GM21737 (cell line): ENCODE data around the gene EEA1.
A peak's percentile ranks its signal among the peaks of the same experiment; 100 is the strongest.
"Not testable (repeated sequence)": the region's sequence is repeated elsewhere in the genome, so short reads cannot be mapped to it uniquely, and the experiment has no call there.

Experiments used
- ATAC-seq: cut with Tn5 transposase; IDR thresholded peaks from one replicate; pipeline ENCODE4 v1.9.1; 2021; ENCODE audit warnings: mild to moderate bottlenecking, moderate library complexity; ENCODE audit not compliant: unreplicated experiment

EEA1 gene

DNA sequence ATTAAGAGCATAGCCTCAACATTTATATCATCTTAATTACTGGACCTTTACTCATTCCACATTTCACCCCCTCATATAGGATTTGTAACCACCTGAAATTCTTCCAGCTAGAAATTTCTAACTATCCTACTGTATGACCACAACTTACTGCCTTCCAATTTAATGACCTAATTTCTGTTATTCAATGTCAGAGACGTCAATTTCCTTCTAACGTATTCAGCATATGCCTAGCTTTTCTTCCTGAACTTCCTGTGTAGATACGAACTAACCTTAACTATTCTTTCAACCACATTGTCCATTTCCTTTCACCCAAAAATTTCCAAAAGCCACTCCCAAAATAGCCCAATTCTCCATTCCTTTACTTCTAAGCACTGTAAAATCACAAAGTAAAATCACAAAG is 108.0 kb downstream of the EEA1 start:
- no peak for ATAC-seq

DNA sequence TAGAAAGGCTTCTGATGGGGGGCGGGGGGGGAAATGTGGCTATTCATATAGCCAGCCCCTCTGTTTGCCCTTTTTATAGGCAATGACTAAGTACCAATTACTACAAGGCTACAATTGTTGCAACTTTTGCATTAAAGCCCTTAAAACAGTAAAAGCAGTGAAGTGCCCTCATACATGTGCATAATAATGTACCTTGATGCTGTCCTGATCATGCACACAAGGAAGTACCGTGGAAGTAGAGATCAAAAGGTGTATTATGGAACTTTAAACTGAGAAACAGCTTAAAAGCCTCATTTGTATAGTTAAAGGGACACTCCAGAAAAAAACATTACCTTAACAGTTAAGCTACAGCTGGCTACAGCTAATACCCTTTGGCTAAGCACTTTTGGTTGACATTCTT is 114.5 kb downstream of the EEA1 start:
- no peak for ATAC-seq

DNA sequence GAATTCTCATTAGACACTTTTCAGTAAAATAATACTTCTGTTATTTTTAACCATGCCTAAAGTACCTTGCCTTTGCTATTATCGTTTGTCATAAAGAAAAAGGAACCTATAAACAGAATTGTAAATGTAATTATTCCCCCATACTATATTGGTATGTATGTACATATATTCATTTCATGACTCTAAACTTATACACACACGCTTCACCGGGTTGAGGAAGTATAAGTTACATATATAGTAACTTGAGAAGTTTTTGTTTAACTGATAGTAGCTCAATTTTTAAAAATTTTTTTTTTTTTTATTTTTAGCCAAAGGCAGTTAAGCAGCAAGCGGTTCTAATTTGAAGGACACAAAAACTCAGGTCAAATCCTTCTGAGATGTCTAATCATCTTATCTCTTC is 118.7 kb downstream of the EEA1 start:
- no peak for ATAC-seq

DNA sequence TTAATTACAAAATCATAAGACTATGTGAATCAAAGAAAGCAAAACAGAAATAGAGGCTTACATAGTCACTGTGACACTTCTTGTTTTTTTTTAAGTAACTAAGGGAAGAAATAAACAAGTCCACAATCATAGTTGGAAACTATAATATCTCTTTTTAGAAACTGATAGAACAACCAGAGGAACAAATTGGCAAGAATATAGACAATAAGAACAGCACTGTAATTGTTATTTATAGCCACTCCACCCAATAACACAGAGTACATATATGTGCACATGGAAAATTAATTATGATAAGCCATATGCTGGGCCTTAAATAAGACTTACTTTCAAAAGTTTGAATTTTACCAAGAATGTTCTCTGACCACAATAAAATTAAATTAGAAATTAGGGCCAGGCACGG is 125.2 kb downstream of the EEA1 start:
- no peak for ATAC-seq

DNA sequence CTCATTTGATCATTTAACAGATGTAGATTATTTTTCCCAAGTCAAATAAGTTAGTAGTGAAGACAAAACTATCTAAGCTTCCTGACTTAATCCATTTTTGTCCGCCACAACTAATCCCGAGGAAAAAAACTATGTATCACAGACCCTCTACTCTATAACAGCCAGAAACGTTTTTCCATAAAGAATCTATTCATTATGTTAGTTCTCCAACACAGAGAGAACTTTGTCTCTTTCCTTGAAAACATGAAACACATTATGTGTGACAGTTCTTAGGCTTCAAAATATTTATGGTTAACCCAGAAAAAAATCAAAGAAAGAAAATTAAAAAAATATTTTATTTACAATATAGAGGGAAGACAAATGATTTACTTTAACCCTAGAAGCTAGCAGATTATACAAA is 126.2 kb downstream of the EEA1 start:
- no peak for ATAC-seq

DNA sequence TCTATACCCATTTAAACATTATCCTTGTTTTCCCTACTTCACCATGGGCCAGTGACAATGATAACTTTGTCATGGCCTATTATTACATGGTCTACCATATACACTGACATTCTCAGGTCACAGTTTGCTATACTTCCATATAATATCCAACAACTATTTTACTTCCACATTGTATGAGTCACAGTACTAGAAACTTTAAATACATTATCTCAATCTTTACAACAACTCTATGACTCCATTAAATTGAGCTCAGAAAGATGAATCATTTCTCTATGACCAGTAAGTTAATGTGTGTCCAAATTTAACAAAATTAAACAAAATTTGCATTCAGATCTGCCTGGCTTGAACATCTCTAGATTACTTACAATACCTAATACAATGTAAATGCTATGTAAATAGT is 132.4 kb downstream of the EEA1 start:
- ATAC-seq: no peak

DNA sequence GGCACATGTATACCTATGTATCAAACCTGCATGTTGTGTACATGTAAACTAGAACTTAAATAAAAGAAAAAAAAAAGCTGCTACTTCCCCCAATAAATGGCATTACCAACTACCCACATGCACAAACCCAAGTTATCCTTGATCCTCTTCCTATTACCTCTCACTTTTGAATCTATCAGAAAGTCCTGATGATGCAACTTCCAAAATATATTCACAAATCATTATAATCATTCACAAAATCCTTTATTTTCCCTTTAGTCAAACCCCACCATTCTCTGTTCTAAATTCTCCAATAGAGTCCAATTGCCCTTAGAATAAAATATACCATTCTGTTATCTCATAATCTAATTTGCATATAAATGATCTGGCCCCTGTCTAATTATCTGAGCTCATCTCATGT is 134.3 kb downstream of the EEA1 start:
- no peak for ATAC-seq

DNA sequence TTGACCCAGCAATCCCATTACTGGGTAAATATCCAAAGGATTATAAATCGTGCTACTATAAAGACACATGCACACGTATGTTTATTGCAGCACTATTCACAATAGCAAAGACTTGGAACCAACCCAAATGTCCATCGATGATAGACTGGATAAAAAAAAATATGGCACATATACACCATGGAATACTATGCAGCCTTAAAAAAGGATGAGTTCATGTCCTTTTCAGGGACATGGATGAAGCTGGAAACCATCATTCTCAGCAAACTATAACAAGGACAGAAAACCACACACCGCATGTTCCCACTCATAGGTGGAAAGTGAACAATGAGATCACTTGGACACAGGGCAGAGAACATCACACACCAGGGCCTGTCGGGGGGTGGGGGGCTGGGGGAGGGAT is 134.7 kb downstream of the EEA1 start:
- ATAC-seq: not testable (repeated sequence)

DNA sequence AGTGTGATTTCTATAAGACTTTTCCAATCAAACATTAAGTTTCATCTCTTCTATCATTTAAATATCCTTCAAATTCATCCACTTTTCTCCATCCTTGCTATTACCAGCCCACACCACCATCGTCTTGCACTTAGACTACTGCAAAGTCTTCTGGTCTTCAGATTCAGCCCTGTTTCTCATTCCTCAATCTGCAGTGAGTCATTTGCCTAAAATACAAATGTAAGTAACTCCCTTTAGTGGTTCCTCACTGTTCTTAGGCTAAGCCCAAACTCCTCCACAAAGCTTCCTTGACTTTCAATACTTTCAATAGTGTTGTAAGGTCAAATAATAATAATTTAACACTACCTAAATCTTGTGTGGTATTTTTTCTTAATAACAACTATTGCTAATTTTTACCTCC is 143.1 kb downstream of the EEA1 start:
- ATAC-seq: no peak

DNA sequence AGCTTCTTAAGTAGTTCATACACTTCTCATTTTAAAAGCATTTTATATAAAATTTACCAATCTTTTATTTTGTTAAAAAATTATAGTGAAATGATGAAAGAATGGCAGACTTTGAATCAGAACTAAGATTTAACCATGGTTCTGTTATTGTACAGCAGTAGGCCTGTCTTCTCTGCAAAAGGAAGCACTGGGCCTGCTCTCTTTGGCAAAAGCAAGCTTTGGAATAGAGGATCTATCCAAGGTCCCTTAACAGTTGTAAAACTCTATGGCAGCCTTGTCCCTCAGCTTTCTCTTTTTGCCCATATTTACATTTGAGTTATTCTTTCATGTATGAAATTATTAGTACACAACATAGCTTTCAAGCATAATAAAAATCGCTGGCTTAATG is 143.5 kb downstream of the EEA1 start:
- ATAC-seq: no peak

DNA sequence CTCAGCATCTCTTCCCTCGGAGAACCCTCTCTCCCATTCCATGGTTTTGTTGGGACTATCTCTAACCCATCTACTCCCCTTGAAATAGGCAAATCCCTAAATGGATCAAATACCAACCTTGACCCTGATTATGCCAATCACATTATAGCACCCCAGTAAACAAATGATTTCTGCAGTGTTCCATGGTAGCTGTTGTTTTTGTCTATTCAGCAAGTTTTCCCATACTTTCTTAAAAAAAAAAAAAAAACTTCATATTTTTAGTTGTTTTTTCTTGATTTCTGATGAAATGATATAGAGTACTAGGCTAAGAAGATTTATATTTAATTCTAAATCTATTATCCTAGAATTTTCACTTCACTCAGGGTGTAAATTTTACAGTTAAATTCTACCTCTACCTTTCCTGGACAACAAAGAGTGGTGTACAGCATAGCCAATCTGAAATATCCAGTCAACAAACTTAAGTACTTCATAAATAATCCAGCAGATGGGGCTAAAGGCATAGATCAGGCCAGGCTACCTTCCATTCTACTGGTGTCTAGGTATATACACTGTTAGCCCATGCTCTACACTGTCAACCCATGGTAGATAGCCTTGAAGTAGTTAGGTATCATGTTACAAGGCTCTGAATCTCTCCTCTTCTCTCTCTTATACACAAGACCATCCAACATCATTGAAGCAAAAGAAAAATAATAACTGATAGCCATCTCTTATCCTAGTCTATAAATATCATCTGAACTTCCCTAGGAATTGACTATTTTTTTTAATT is 144.1 kb downstream of the EEA1 start:
- peak; percentile 96 for ATAC-seq

DNA sequence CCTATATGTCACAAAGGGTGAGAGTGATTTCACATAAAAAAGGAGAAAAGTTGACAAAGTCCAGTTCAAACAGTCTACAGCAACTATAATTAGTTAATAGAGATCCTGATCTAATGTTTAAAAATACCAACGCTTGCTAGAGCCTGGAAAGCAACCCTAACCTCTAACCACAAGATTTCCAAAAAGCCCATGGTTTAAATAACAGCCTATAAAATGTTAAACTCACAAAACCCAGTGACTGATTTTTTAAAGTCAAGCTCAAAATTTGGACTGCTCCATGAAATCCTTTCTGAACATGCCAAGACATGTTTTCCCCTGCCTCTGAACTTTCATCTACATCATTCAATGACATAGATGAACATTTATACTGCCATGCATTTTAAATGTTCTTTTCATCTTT is 144.7 kb downstream of the EEA1 start:
- no peak for ATAC-seq

DNA sequence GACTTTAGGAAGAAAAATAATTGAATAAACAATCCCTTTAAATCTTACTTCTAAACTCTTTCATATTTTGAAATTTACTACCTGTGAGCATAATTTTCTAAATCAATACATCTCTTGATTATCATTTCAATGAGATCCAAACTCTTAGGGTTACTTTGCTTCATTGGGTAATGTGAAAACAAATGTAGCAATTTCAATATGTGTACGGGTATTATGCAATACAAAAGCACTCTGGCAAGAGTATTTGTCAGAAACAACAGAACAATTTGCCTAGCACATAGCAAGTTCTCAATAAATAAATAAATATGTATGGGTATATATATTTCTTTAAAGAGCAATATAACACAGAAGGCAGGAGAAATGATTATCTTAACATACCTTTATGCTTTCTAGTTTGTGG is 149.2 kb downstream of the EEA1 start:
- ATAC-seq: no peak

DNA sequence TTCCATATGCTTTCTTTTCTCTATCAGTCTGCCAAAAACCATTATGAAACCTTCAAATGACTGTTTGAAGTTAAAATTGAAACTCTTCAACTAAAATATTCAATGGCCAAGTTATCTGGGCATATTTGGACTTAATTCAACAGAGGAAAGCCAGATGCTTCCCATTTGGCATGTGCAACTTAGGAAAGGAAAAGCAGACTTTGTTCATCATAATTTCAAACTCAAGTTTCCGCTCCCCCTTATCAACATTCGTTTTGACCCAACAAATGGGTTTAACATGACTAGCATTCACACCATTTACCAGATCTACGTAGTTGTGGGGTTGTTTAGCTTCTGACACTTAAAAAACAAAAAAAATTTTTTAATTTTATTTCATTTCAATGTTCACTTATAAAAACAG is 150.6 kb downstream of the EEA1 start:
- no peak for ATAC-seq

DNA sequence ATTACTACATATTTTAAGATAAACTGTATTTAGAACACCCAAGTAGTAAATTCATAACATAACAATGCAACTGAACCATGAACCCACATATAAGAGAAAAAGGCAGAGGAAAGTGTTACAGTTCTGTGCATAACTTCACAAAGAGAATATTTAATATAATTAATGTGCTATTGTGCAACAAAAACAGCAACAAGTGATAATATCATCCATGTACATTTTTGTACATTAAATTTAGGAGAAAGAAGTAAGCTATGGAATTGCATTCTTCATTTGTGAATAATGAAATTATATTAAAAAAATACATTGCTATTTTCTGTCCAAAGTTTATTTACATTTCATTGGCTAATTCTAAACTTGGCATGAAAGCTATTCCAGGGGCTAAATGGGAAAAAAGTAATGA is 153.7 kb downstream of the EEA1 start:
- no peak for ATAC-seq

DNA sequence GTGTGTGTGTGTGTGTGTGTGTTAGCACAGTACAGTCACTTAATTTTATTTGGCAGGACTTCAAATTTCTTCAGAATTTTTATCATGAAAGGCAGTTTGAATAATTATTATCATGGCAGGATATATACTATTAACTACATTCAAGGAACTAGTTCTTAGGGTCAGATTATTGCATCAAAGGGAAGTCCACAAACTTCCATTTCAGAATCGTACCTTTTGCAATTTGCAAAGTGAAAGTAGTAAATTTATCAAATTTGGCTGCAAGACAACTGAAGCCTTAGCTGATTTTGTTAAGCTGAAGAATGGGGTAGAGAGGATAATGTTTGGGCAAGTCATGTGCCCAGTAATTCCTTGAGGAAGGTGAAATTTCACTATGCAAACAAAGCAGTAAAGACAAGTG is 158.1 kb downstream of the EEA1 start:
- no peak for ATAC-seq

DNA sequence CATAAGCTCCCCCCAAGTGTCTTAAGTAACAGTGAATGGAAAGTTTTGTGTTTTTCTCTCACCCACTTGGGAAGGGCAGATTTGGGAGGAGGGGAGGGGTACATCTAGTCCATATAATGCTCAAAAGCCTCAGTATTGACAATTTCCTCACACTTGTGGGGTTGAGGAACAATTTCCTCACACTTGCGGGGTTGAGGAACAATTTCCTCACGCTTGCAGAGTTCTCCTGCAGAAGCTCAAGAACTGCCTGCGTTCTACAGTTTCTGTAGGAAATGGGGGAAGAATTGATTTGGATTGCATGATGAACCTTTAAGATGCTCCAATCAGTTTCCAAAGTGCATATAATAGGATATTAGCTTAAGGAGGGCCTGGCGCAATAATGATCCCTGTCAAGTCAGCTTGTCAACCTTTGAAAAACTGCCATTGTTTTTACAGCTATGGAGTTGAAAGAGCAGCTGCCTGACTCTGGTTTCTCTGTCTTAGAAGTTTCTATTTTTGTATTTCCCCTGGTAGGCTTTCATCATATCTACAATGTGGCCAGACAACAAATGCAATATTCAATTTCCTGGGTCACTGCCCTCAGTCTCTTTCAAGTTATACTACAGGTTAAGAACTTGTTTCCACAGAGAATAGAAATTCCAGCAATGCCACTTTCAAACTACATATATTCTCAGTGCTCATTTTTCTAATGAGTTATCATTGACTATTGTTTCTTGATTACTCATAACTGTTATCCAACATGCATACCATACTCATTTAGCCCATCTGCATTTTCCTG is 159.8 kb downstream of the EEA1 start:
- peak; percentile 89 for ATAC-seq

DNA sequence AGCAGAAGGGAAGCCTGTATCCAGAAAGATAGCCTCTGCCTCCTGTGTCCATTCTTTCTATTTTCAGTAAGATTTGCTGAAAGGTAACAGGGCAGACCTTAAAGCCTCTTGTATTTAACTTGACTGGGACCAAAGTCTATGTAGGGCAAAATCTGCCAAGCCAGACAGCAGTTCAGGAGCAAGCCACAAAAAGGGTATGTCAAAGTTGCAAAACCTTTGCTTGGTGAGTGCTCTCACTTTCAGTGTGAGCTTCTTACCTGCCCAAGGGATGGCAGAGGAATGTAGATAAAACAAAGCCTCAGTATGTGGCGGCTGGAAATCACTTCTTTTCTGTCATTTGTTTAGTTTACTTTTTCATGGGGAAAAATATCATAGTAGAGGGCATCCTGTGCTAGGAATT is 163.2 kb downstream of the EEA1 start:
- no peak for ATAC-seq

DNA sequence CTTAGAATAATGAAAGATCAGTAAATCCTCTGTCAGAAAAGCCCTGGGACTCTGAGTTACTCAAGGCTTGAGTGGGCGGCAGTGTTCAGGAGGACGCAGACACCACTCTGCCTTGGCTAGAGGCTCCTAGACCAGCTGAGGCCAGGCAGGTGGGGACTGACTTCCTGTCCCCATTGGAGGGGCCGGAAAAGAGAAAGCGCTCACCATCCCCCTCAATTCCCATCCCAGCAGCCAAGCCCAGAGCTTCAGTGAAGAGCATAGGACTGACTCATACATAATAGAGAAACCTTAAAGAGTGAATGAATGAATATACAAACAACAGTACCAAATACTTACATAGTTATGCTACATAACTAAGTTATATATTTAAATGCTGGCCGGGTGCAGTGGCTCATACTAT is 164.3 kb downstream of the EEA1 start:
- no peak for ATAC-seq

DNA sequence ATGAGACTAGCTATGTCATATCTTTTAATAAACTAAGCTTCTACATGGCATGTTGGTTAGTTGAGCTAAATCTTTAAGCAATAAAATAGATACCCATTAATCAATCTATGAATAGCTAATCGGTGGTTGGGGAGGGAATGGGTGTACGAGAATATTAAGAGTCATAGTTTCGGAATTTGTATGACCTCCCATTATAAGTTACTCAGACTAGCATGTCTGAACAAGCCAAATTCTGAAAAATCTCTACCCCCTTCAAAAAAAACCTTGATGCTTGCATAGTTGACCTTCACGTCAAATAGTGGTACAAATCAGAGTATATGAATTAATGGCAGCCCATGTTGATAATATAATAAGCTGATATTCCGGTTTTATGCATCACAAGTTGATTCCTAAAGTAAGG is 166.3 kb downstream of the EEA1 start:
- ATAC-seq: no peak

DNA sequence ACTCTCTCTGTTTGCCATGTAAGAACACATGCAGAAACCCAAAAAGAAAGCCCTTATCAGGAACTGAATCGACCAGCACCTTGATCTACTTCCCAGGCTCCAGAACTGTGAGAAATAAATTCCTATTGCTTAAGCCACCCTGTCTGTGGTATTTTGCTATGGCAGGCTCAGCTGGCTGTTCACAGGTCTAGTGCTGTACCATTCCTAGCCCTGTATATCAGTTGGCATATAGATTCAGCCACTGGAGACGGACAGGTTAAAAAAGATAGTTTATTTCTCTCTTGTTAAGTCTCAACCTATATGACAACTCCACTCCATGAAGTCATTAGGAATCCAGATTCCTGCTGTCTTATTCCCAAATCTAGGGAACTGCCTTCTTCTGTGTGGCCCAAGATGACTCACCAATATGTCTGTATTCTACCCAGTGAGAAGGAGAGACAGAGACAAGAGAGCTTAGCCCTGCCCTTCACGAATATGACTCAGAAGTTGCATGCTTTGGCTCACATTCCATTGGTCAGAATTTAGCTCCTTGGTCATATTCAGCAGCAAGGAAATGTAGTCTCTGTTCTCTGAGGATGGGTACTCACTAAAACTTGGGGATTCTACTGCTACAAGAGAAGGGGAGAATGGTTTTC is 169.3 kb downstream of the EEA1 start:
- no peak for ATAC-seq

DNA sequence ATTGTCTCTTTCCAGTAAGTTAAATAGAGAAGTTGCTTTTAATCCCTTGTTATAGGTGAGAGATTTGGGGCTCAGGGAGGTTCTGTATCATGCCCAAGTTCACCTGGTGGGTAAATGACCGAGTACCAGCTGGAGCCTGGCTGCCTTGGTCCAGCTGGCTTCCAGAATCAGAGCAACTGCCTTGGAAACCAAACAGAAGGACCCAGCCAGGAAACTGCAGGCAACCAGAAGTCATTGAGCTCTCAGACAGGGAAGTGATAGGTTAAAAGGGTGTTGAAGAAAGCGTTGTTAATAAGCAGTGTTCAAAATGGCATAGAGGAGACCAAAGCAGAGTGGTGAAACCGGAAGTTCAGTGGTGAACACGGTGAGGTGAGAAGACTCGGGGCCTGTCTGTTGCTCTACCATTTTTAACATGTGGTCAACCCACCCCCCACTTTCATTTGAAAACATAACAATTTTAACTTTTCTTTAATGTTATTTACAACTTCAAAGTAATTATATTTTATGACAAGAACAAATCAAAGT is 171.4 kb downstream of the EEA1 start:
- no peak for ATAC-seq
